Endothelial cell of umbilical vein (primary cell): ENCODE data around the gene FAM53A.

ENCODE experiments used
- CTCF ChIP-seq, 2 donors: IDR thresholded peaks; 1 replicate in 1 of 2; 2 replicates in 1 of 2; pipeline ENCODE4 v1.5.1; 2011; ENCODE audit warnings: low read length in 2 of 2, mild to moderate bottlenecking in 2 of 2, moderate library complexity in 2 of 2, control low read depth in 1 of 2, inconsistent platforms in 1 of 2, low read depth in 1 of 2; ENCODE audit not compliant: insufficient read depth in 1 of 2; ENCODE audit errors: extremely low read depth in 1 of 2
- EZH2 ChIP-seq: IDR thresholded peaks from 2 replicates; pipeline ENCODE4 v1.6.1; 2012; ENCODE audit warnings: borderline replicate concordance, low read depth, mild to moderate bottlenecking, moderate library complexity, low read length, inconsistent platforms; ENCODE audit not compliant: severe bottlenecking
- FOS ChIP-seq: IDR thresholded peaks from 2 replicates; pipeline ENCODE4 v1.6.1; 2011; ENCODE audit warnings: mild to moderate bottlenecking, low read length, moderate library complexity, borderline replicate concordance; ENCODE audit not compliant: insufficient read depth
- MAX ChIP-seq: IDR thresholded peaks from 2 replicates; pipeline ENCODE4 v1.6.1; 2011; ENCODE audit not compliant: insufficient read depth, insufficient read length
- POLR2A ChIP-seq: IDR thresholded peaks from 2 replicates; pipeline ENCODE4 v1.6.1; 2012; ENCODE audit warnings: low read depth, mild to moderate bottlenecking, control low read depth, low read length

GRCh38 chr4:1708581-1708980, 24.5 kb upstream of the FAM53A start:
- no peak for TF ChIP-seq CTCF (IDR thresholded peaks at IDR 0.05; ENCODE audit: extremely low read depth in 1 of 2, insufficient read depth in 1 of 2, low read depth in 1 of 2, low read length in 2 of 2)
- TF ChIP-seq POLR2A, result no peak
- no peak for TF ChIP-seq EZH2
- no peak for TF ChIP-seq FOS
- TF ChIP-seq MAX, result no peak
